Natural killer cell (primary cell): Measurements from ENCODE around the gene PLPP7. TPM values are rescaled to one million over a fixed set of nuclear protein-coding genes. Genes with fewer than 3 reads are reported as not detected.
"Not testable (repeated sequence)": the region's sequence is repeated elsewhere in the genome, so short reads cannot be mapped to it uniquely, and the experiment has no call there.

Experiments
- ATAC-seq, 3 donors: fragments of 150-1000 bp in 2 of 3; fragments of 200-7000 bp in 1 of 3; cut with Tn5 transposase; 1 replicate in 1 of 3; 2 replicates in 2 of 3; pipeline ENCODE4 v1.10.0; 2021; ENCODE audit warnings: mild to moderate bottlenecking in 2 of 3, moderate library complexity in 2 of 3
- DNase-seq, 2 donors: peaks; one replicate each; pipeline versions ENCODE4 v3.0.0 to v3.0.0-alpha.2; 2013 to 2021; ENCODE audit warnings: mixed read lengths in 1 of 2
- H3K27ac ChIP-seq: one replicate; pipeline ENCODE4 v1.5.1; 2013; ENCODE audit warnings: mild to moderate bottlenecking, low read length
- H3K27me3 ChIP-seq: one replicate; pipeline ENCODE4 v1.6.1; 2013; ENCODE audit warnings: low read length; ENCODE audit not compliant: control insufficient read depth, insufficient read depth
- H3K36me3 ChIP-seq: one replicate; pipeline ENCODE4 v1.6.1; 2013; ENCODE audit warnings: low read length; ENCODE audit not compliant: control insufficient read depth, insufficient read depth
- H3K4me1 ChIP-seq: one replicate; pipeline ENCODE4 v1.6.1; 2013; ENCODE audit warnings: low read length; ENCODE audit not compliant: control insufficient read depth, insufficient read depth
- H3K4me3 ChIP-seq: one replicate; pipeline ENCODE4 v1.5.1; 2013; ENCODE audit warnings: low read length
- H3K9me3 ChIP-seq: one replicate; pipeline ENCODE4 v1.6.1; 2013; ENCODE audit warnings: low read length; ENCODE audit not compliant: control insufficient read depth, insufficient read depth
- H3K27ac Mint-ChIP-seq, 2 donors: one replicate each; pipeline ENCODE4 v1.8.0; 2022; ENCODE audit warnings: mild to moderate bottlenecking in 2 of 2, mixed read lengths in 2 of 2, moderate library complexity in 1 of 2
- H3K27me3 Mint-ChIP-seq, 2 donors: one replicate each; pipeline ENCODE4 v1.8.0; 2022; ENCODE audit warnings: low read depth in 2 of 2, mixed read lengths in 2 of 2
- H3K36me3 Mint-ChIP-seq: one replicate; pipeline ENCODE4 v1.8.0; 2022; ENCODE audit warnings: mixed read lengths
- H3K4me1 Mint-ChIP-seq, 2 donors: one replicate each; pipeline ENCODE4 v1.8.0; 2022; ENCODE audit warnings: mixed read lengths in 2 of 2
- H3K4me3 Mint-ChIP-seq: one replicate; pipeline ENCODE4 v1.8.0; 2022; ENCODE audit warnings: mild to moderate bottlenecking, moderate library complexity, mixed read lengths
- H3K9me3 Mint-ChIP-seq, 2 donors: one replicate each; pipeline ENCODE4 v1.8.0; 2022; ENCODE audit warnings: mixed read lengths in 2 of 2
- CTCF ChIP-seq: fragments of 200-600 bp; IDR thresholded peaks from one replicate; pipeline ENCODE4 v1.8.0; 2022; ENCODE audit warnings: antibody characterized with exemption
- whole genome bisulfite sequencing: methylation state at CpG from one replicate; pipeline ENCODE4 v1.1.7; 2013; ENCODE audit warnings: missing lambda C conversion rate; ENCODE audit not compliant: insufficient coverage; 5-methylcytosine and 5-hydroxymethylcytosine counted together
- intact Hi-C: fragments of 100-400 bp; cut with micrococcal nuclease; formaldehyde crosslinking; loops from one replicate; pipeline ENCODE4 v1.14.2; 2022
- total RNA-seq, 4 donors: library from RNA; stranded (reverse); fragments of 120-200 nt in 1 of 4; gene quantifications; one replicate each; pipeline versions ENCODE4 v1.2.3 to v1.2.4, GENCODE V29; 2013 to 2022

Gene PLPP7
- total RNA-seq, 3 donors from 2014 or later (not counting 1 experiment from before 2014, with no cell fraction given): 0.28 to 0.59 (median 0.34) TPM

DNA sequence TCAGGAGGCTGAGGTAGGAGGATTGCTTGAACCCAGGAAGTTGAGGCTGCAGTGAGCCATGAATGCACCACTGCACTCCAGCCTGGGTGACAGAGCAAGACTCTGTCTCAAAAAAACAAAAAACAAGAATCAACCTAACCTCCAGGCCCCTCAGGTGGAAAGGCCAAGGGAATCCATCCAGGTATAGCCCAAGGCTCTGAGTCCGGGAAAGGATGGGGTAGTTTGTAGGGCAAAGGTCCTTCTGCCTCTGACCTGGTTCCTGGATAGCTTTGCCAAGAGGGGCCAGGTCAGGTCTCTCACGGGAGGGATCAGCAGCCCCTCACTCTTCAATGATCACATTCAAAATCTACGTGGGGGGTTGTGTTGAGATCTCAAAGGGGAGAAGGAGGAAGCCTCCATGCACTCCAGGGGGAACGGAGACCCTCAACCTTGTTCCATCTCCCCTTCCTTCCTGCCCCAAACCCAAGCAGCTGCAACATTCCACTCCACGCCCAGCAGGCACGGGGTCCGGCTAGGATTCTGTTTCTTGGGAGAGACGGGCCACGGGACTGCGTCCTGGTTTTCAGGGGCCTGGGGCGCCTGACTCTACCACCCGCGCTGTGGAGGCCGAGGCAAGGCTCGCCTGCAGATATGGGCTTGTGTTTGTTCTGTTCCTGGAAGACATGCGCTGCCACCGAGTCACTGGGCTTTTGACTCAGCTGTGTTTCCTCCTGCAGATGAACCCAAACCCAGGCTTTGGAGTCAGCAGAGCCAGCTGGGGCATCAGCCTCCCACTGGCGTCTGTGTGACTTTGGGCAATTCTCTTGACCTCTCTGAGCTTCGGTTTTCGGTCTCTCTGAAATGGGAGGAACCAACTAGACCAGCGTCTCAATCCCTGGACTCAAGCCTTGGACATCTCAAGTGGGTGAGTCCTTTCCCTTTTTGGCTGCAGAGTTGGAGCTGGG is 35.5 kb downstream of the PLPP7 start:
- H3K9me3 Mint-ChIP-seq: no peaks in the 10 kb centered on the region

DNA sequence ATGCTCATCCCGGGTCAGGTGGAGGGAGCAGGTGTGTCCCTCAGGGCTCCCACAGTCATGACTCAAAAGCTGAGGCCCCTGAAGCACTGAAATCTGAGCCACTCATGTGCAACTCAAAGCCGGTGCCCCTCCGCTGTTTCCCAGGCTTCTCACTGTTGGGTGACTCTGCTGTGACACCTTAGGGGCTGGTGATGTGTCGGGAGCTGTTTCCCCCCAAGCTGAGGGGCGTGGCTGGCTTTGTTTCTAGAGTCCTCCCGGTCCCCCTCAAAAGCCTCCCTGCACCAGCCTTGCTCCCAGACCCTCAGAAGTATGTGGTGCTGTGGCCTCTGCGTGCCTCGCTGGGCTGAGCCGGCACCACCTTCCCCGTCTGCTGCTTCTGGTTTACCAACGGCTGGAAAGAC is 39.7 kb downstream of the PLPP7 start:
- TF ChIP-seq CTCF: no peak
- intact Hi-C loops: no loop called here

More for the DNA sequence above, 35.5 kb downstream of the PLPP7 start:
- Histone ChIP-seq H3K27ac (no peak overlapping the region), H3K4me3 (no peak overlapping the region), H3K27me3 (no peaks in the 10 kb centered on the region), H3K9me3 (no peaks in the 10 kb centered on the region), H3K36me3 (no peaks in the 10 kb centered on the region), H3K4me1 (no peaks in the 10 kb centered on the region)
- Mint-ChIP-seq H3K4me3 (no peak overlapping the region), H3K27ac (no peak overlapping the region), H3K4me1 (no peaks in the 10 kb centered on the region), H3K36me3 (no peaks in the 10 kb centered on the region), H3K27me3 (no peaks in the 10 kb centered on the region)
- no peak for DNase-seq
- no peak for TF ChIP-seq CTCF
- 95% methylated on average over 19 of the region's 21 CpGs for WGBS
- no peak for ATAC-seq
- intact Hi-C loops: no loop called here

DNA sequence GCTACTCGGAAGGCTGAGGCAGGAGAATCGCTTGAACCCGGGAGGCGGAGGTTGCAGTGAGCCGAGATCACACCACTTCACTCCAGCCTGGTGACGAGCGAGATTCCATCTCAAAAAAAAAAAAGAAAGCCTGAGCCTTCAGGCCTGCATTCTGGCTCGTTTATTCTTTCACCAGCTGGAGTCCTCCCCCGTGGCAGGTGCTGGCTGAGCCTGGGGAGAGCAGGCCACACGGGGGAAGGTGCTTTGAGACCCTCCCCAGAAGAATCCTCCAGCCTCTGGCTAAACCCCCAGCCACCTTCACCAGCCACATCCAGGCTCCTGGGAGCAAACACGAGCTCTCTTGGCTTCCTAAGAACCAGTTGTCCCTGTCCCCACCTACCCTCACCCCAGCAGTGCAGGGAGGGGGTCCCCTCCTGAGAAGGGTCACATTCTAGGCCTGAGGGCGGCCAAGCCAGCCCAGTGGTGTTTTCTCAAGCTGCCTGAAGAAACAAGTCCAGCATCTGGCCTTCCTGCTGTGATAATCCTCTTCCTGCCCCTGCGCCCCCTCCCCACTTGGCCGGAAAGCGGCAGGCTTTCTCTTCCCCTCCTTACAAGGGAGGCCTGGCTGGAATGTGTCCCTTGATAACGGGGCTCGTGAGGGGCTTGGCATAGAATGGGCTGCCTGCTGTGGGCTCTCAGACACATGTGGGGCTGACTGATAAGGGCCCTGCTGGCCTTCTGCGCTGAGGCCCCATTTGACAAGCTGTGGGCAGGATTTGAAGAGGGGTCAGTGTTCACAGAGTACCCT is 41.5 kb downstream of the PLPP7 start:
- WGBS: 75% methylated on average over 18 of the region's 18 CpGs
- H3K9me3 Mint-ChIP-seq: no peaks in the 10 kb centered on the region
- DNase-seq: no peak
- TF ChIP-seq CTCF: no peak
- H3K27me3 Mint-ChIP-seq: no peaks in the 10 kb centered on the region
- Histone ChIP-seq H3K9me3 (no peaks in the 10 kb centered on the region), H3K27me3 (no peaks in the 10 kb centered on the region), H3K4me3 (no peak overlapping the region), H3K27ac (no peak overlapping the region), H3K36me3 (no peaks in the 10 kb centered on the region), H3K4me1 (peaks cover 1% of the 10 kb centered on the region)
- no peak for ATAC-seq
- no peaks in the 10 kb centered on the region for H3K36me3 Mint-ChIP-seq
- H3K4me1 Mint-ChIP-seq: peaks cover under 1 to 1% of the 10 kb centered on the region in 2 donors
- no peak overlapping the region for H3K27ac Mint-ChIP-seq
- intact Hi-C loops: no loop called here
- no peak overlapping the region for H3K4me3 Mint-ChIP-seq

More for the DNA sequence above, 39.7 kb downstream of the PLPP7 start:
- no peaks in the 10 kb centered on the region for H3K27me3 ChIP-seq
- H3K4me1 ChIP-seq: no peaks in the 10 kb centered on the region
- no peak for ATAC-seq
- no peak overlapping the region for H3K4me3 ChIP-seq
- no peaks in the 10 kb centered on the region for H3K9me3 ChIP-seq
- H3K4me3 Mint-ChIP-seq: no peak overlapping the region
- H3K27ac Mint-ChIP-seq: no peak overlapping the region
- no peaks in the 10 kb centered on the region for H3K36me3 Mint-ChIP-seq
- H3K4me1 Mint-ChIP-seq: no peaks in the 10 kb centered on the region
- H3K27me3 Mint-ChIP-seq: no peaks in the 10 kb centered on the region
- H3K9me3 Mint-ChIP-seq: no peaks in the 10 kb centered on the region
- H3K27ac ChIP-seq: no peak overlapping the region
- WGBS: 84% methylated on average over 11 of the region's 11 CpGs
- no peaks in the 10 kb centered on the region for H3K36me3 ChIP-seq
- no peak for DNase-seq

DNA sequence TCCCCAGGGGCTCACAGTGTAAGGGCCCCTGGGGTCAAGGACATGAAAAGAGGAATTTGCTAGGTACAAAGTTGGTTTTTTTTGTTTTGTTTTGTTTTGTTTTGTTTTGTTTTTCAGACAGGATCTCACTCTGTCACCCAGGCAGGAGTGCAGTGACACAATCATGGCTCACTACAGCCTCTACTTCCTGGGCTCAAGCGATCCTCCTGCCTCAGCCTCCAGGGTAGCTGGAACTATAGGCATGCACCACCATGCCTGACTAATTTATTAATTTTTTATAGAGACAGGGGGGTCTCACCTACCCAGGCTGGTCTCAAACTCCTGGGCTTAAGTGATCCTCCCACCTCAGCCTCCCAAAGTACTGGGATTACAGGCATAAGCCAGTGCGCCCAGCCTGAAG is 42.5 kb downstream of the PLPP7 start:
- H3K4me3 ChIP-seq, ATAC-seq, H3K36me3 ChIP-seq, H3K4me1 ChIP-seq, intact Hi-C loops, H3K9me3 ChIP-seq, H3K27ac Mint-ChIP-seq, H3K27me3 Mint-ChIP-seq, DNase-seq, H3K9me3 Mint-ChIP-seq, H3K27me3 ChIP-seq, H3K4me3 Mint-ChIP-seq, H3K27ac ChIP-seq, H3K36me3 Mint-ChIP-seq, H3K4me1 Mint-ChIP-seq: not testable (repeated sequence)
- WGBS: 100% methylated on average over 2 of the region's 2 CpGs
